GM21515 (cell line): ENCODE results near the gene PTPRH.

Source experiments
- ATAC-seq: cut with Tn5 transposase; IDR thresholded peaks from one replicate; pipeline ENCODE4 v1.9.1; 2021; ENCODE audit not compliant: unreplicated experiment

PTPRH gene

GRCh38 chr19:55208880-55209692 is at the start of gene PTPRH:
TSS of gene PTPRH (minus strand) at chr19:55209501. CDS start at chr19:55209433, 68 bp downstream.
- ATAC-seq, result no peak

- ATAC-seq, result peak; percentile 14
Measured at GRCh38 chr19:55258476-55258827, 49.2 kb upstream of the PTPRH start.

GRCh38 chr19:55257461-55258420 is 48.4 kb upstream of the PTPRH start:
- no peak for ATAC-seq

- no peak for ATAC-seq
Measured at GRCh38 chr19:55256562-55257460, 47.5 kb upstream of the PTPRH start.

GRCh38 chr19:55255618-55256423 is 46.5 kb upstream of the PTPRH start:
- no peak for ATAC-seq

- no peak for ATAC-seq
Measured at GRCh38 chr19:55254625-55254977, 45.3 kb upstream of the PTPRH start.

GRCh38 chr19:55253842-55254624 is 44.7 kb upstream of the PTPRH start:
- ATAC-seq, result peak; percentile 39

DNA sequence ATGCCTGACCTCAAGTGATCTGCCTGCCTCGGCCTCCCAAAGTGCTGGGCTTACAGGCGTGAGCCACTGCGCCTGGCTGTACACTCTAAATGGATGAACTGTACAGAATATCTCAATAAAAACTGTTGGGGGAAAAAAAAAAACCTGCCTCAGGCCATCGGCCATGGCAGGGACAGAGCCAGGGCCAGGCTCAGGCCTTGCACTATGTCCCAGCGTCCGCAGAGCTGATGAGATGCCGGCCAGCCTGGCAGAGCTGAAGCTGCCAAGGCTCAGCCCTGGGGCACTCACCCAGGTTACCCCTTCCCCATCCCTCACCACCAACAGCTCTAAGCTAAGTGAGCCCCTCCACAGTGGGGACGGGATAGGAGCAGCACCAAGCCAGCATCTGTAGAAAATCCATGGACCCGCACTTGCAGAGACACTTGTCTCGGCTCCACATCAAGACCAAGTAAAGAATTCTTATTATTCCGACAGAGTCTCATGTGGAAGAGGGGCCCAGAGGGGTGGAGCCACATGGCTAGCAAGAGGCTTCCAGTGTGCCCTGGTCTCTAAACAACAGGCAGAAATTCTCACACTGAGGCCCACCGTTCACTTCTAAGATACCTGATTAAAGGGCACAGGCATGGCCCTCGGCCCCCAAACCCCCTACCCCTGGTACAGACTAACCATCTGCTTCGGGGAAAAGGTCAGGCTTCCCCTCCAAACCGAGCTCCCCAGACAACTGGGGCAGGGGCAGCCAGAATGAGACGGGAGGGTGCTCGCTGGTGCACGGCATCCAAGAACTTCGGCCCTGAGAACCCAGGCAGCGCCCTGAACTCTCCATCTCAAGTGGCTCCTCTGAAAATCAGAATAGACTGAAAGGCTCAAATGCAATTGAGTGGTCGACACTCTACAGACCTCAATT is 43.7 kb upstream of the PTPRH start:
- ATAC-seq, result no peak

- no peak for ATAC-seq
Measured at GRCh38 chr19:55251341-55252081, 42.2 kb upstream of the PTPRH start.

GRCh38 chr19:55250262-55251036 is 41.1 kb upstream of the PTPRH start:
- no peak for ATAC-seq

- no peak for ATAC-seq
Measured at GRCh38 chr19:55249841-55250240, 40.5 kb upstream of the PTPRH start.

- ATAC-seq, result no peak
Measured at GRCh38 chr19:55248704-55249103, 39.4 kb upstream of the PTPRH start.

- no peak for ATAC-seq
Measured at GRCh38 chr19:55248166-55248675, 38.9 kb upstream of the PTPRH start.

DNA sequence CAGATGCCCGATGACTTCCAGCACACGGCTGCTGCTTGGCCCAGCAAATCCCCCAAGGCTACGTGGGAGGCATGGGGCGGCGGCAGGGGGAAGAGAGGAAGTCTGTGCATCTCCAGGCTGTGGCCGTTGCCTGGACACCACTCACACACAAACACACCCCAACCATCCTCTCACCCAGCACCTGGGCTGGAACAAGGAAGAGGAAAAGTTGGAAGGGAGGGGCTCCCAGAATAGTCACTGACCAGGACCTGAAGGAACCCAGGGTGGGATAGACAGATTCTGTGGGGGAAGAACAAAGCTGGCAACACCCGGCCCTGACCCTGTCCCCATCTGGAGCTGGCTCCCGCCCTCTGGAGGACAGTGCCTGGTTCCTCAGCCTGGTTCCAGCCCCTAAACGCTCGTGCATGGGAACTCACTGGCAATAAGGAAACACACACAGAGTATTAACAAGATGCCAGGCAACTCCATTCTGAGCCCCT is 38.4 kb upstream of the PTPRH start:
- no peak for ATAC-seq

GRCh38 chr19:55246462-55247451 is 37.5 kb upstream of the PTPRH start:
- ATAC-seq, result no peak
